WTC11 (cell line): ENCODE data around the gene GHRHR. TPM values are rescaled to one million over a fixed set of nuclear protein-coding genes. Genes with fewer than 3 reads are reported as not detected.

ENCODE experiments used
- ATAC-seq: fragments of 200-7000 bp; cut with Tn5 transposase; 2 replicates; pipeline ENCODE4 v1.10.0; 2021; ENCODE audit warnings: mild to moderate bottlenecking, moderate library complexity
- CTCF ChIA-PET: fragments of 300-600 bp; sonication (Branson Sonifier 250); formaldehyde crosslinking; loops from one replicate; lab custom pipeline; 2021; ENCODE audit warnings: antibody characterized with exemption; lab: Charles Lee
- POLR2A ChIA-PET: fragments of 350-600 bp; sonication (Branson Sonifier 250); formaldehyde crosslinking; loops from one replicate; lab custom pipeline; 2021; ENCODE audit warnings: antibody characterized with exemption; lab: Charles Lee
- DNase-seq: peaks from one replicate; pipeline ENCODE4 v3.0.0; 2021; ENCODE audit warnings: low spot score
- H3K27ac Mint-ChIP-seq: 2 replicates; pipeline ENCODE4 v1.8.0; 2021; ENCODE audit warnings: mixed read lengths
- H3K27me3 Mint-ChIP-seq: 2 replicates; pipeline ENCODE4 v1.8.0; 2021; ENCODE audit warnings: low read depth, mild to moderate bottlenecking, moderate library complexity, mixed read lengths
- H3K36me3 Mint-ChIP-seq: 2 replicates; pipeline ENCODE4 v1.8.0; 2021; ENCODE audit warnings: mixed read lengths
- H3K4me1 Mint-ChIP-seq: 2 replicates; pipeline ENCODE4 v1.8.0; 2022; ENCODE audit warnings: mixed read lengths
- H3K4me3 Mint-ChIP-seq: 2 replicates; pipeline ENCODE4 v1.8.0; 2021; ENCODE audit warnings: mild to moderate bottlenecking, moderate library complexity, mixed read lengths
- H3K9me3 Mint-ChIP-seq: 2 replicates; pipeline ENCODE4 v1.8.0; 2021; ENCODE audit warnings: mixed read lengths
- ESRRA ChIP-seq: sonication (generic); formaldehyde crosslinking; IDR thresholded peaks from 2 replicates; pipeline ENCODE4 v1.8.1; 2022; ENCODE audit warnings: mild to moderate bottlenecking, missing genetic modification reagents, borderline replicate concordance
- FOXK1 ChIP-seq: sonication (generic); formaldehyde crosslinking; IDR thresholded peaks from 2 replicates; pipeline ENCODE4 v1.8.0; 2022; ENCODE audit warnings: mild to moderate bottlenecking, moderate library complexity, missing genetic modification reagents
- FOXP1 ChIP-seq: sonication (generic); formaldehyde crosslinking; IDR thresholded peaks from 2 replicates; pipeline ENCODE4 v1.8.0; 2022; ENCODE audit warnings: missing genetic modification reagents, mild to moderate bottlenecking, moderate library complexity, borderline replicate concordance
- GABPB1 ChIP-seq: sonication (generic); formaldehyde crosslinking; IDR thresholded peaks from 2 replicates; pipeline ENCODE4 v1.8.1; 2023; ENCODE audit warnings: mild to moderate bottlenecking, missing genetic modification reagents
- GRHL2 ChIP-seq: fragments of 250-450 bp; sonication (Bioruptor Pico); IDR thresholded peaks from 2 replicates; pipeline ENCODE4 v1.8.0; 2022; ENCODE audit warnings: mild to moderate bottlenecking, moderate library complexity; ENCODE audit not compliant: insufficient replicate concordance, severe bottlenecking
- MXD4 ChIP-seq: fragments of 250-450 bp; sonication (Bioruptor Pico); IDR thresholded peaks from 2 replicates; pipeline ENCODE4 v1.8.0; 2021; ENCODE audit warnings: mild to moderate bottlenecking, moderate library complexity, borderline replicate concordance
- NFYB ChIP-seq: sonication (generic); formaldehyde crosslinking; conservative IDR thresholded peaks from 2 replicates; pipeline ENCODE4 v1.8.0; 2022; ENCODE audit warnings: low read depth, missing genetic modification reagents
- PRRX2 ChIP-seq: fragments of 250-450 bp; sonication (Bioruptor Pico); IDR thresholded peaks from 2 replicates; pipeline ENCODE4 v1.8.0; 2021; ENCODE audit warnings: mild to moderate bottlenecking
- RORB ChIP-seq: fragments of 250-450 bp; sonication (Bioruptor Pico); IDR thresholded peaks from 2 replicates; pipeline ENCODE4 v1.9.0; 2021; ENCODE audit warnings: mild to moderate bottlenecking
- TEAD1 ChIP-seq: sonication (generic); formaldehyde crosslinking; IDR thresholded peaks from 2 replicates; pipeline ENCODE4 v1.8.0; 2022; ENCODE audit warnings: mild to moderate bottlenecking, missing genetic modification reagents
- ZNF219 ChIP-seq: sonication (generic); formaldehyde crosslinking; IDR thresholded peaks from 2 replicates; pipeline ENCODE4 v1.8.0; 2023; ENCODE audit warnings: missing genetic modification reagents, mild to moderate bottlenecking, borderline replicate concordance
- total RNA-seq: library from RNA; stranded (reverse); gene quantifications from 3 replicates; pipeline ENCODE4 v1.2.3, GENCODE V29; 2021
- TF ChIP-seq, protein P1 (sequence below): sonication (generic); formaldehyde crosslinking; IDR thresholded peaks from 2 replicates; pipeline ENCODE4 v1.8.1; 2023; ENCODE audit warnings: mild to moderate bottlenecking, missing genetic modification reagents
- TF ChIP-seq, protein P2 (sequence below): sonication (generic); formaldehyde crosslinking; IDR thresholded peaks from 2 replicates; pipeline ENCODE4 v1.8.1; 2022; ENCODE audit warnings: low read depth, missing genetic modification reagents, borderline replicate concordance
- TF ChIP-seq, protein P3 (sequence below): sonication (generic); formaldehyde crosslinking; IDR thresholded peaks from 2 replicates; pipeline ENCODE4 v1.8.0; 2023; ENCODE audit warnings: missing genetic modification reagents, mild to moderate bottlenecking, borderline replicate concordance
- TF ChIP-seq, protein P4 (sequence below): sonication (generic); formaldehyde crosslinking; IDR thresholded peaks from 2 replicates; pipeline ENCODE4 v1.8.0; 2022; ENCODE audit warnings: mild to moderate bottlenecking, missing genetic modification reagents
- TF ChIP-seq, protein P5 (sequence below): fragments of 250-450 bp; sonication (Bioruptor Pico); IDR thresholded peaks from 2 replicates; pipeline ENCODE4 v1.8.0; 2021; ENCODE audit warnings: mild to moderate bottlenecking
- TF ChIP-seq, protein P6 (sequence below): sonication (generic); formaldehyde crosslinking; IDR thresholded peaks from 2 replicates; pipeline ENCODE4 v1.8.0; 2022; ENCODE audit warnings: mild to moderate bottlenecking, missing genetic modification reagents

GHRHR gene
- total RNA-seq, 1 experiment from 2014 or later, result 5.0 TPM

DNA sequence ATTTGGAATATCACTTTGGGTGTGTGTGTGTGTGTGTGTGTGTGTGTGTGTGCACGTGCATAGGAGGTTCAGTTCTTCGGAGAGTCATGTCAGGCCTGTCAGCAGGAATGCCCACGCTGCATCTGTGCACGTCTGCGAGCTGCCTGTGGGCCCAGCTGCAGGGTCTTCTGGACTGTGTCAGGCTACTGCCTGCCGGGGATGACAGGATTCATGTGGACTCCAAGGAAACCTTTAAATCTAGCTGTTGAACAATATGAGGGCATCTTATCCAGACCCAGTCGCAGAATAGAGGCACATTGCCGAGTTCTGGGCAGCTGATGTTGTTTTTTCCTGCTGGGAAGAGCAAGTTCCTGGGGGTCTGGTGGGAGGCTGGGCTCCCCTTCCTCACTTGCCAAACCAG, 33.1 kb upstream of the GHRHR start (continued):
- TF ChIP-seq, protein P1, sequence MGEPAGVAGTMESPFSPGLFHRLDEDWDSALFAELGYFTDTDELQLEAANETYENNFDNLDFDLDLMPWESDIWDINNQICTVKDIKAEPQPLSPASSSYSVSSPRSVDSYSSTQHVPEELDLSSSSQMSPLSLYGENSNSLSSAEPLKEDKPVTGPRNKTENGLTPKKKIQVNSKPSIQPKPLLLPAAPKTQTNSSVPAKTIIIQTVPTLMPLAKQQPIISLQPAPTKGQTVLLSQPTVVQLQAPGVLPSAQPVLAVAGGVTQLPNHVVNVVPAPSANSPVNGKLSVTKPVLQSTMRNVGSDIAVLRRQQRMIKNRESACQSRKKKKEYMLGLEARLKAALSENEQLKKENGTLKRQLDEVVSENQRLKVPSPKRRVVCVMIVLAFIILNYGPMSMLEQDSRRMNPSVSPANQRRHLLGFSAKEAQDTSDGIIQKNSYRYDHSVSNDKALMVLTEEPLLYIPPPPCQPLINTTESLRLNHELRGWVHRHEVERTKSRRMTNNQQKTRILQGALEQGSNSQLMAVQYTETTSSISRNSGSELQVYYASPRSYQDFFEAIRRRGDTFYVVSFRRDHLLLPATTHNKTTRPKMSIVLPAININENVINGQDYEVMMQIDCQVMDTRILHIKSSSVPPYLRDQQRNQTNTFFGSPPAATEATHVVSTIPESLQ (CRISPR knock-in tag), result no peak
- TF ChIP-seq TEAD1 (CRISPR knock-in tag) (no peak), GABPB1 (CRISPR knock-in tag) (no peak)

DNA sequence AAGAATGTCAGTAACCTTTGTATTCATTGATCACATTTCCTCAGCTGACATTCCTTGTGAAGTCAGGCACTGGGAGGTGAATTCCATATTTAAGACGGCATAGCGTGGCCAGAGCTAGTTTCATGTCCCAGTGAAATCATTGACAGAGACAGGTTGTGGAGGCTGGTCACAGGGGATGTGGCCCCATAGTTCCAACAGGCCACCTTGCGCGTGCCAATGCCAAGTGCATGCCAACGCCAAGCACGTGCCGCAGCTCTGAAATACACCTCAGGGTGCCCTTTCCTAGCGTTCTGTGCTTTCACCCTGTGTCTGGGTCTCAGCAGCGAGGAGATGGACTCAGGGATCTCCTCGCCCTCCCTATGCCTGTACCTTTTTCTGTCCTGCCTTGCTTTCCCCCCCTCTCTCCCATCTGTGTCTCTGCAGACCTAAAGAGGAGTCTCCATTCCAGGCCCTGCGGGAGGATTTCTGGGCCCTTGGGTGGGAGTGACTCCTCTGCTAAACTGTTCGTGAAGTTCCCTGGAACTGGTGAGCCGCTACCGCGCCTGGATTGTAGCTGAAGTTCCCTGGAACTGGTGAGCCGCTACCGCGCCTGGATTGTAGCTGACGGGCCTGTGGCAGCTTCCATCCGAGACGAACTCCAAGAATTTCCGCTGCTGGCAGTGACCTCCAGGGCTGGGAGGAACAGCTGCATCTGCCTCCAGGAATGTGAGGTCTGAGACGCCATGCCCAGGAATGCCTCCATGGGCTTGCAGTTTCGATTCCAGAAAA, 32.4 kb upstream of the GHRHR start:
- ChIA-PET POLR2A (no interaction called here), CTCF (interaction anchor here (0.6 to 2.8 kb wide), 7 partner anchors 7 to 442 kb away, joined by 3 to 19 read pairs (median 5); no protein-coding TSS in a partner anchor)
- Mint-ChIP-seq H3K36me3 (no peaks in the 10 kb centered on the region), H3K9me3 (peaks cover 13% of the 10 kb centered on the region), H3K27me3 (peaks cover 9% of the 10 kb centered on the region), H3K4me1 (0 out of 2 replicates have a peak, but pooled peaks cover 4% of the 10 kb centered on the region), H3K27ac (no peak overlapping the region), H3K4me3 (no peak overlapping the region)
- no peak for DNase-seq
- no peak; the same call in 1 of the 2 replicates for ATAC-seq
- TF ChIP-seq, protein P2, sequence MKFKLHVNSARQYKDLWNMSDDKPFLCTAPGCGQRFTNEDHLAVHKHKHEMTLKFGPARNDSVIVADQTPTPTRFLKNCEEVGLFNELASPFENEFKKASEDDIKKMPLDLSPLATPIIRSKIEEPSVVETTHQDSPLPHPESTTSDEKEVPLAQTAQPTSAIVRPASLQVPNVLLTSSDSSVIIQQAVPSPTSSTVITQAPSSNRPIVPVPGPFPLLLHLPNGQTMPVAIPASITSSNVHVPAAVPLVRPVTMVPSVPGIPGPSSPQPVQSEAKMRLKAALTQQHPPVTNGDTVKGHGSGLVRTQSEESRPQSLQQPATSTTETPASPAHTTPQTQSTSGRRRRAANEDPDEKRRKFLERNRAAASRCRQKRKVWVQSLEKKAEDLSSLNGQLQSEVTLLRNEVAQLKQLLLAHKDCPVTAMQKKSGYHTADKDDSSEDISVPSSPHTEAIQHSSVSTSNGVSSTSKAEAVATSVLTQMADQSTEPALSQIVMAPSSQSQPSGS, result no peak
- TF ChIP-seq, protein P3, sequence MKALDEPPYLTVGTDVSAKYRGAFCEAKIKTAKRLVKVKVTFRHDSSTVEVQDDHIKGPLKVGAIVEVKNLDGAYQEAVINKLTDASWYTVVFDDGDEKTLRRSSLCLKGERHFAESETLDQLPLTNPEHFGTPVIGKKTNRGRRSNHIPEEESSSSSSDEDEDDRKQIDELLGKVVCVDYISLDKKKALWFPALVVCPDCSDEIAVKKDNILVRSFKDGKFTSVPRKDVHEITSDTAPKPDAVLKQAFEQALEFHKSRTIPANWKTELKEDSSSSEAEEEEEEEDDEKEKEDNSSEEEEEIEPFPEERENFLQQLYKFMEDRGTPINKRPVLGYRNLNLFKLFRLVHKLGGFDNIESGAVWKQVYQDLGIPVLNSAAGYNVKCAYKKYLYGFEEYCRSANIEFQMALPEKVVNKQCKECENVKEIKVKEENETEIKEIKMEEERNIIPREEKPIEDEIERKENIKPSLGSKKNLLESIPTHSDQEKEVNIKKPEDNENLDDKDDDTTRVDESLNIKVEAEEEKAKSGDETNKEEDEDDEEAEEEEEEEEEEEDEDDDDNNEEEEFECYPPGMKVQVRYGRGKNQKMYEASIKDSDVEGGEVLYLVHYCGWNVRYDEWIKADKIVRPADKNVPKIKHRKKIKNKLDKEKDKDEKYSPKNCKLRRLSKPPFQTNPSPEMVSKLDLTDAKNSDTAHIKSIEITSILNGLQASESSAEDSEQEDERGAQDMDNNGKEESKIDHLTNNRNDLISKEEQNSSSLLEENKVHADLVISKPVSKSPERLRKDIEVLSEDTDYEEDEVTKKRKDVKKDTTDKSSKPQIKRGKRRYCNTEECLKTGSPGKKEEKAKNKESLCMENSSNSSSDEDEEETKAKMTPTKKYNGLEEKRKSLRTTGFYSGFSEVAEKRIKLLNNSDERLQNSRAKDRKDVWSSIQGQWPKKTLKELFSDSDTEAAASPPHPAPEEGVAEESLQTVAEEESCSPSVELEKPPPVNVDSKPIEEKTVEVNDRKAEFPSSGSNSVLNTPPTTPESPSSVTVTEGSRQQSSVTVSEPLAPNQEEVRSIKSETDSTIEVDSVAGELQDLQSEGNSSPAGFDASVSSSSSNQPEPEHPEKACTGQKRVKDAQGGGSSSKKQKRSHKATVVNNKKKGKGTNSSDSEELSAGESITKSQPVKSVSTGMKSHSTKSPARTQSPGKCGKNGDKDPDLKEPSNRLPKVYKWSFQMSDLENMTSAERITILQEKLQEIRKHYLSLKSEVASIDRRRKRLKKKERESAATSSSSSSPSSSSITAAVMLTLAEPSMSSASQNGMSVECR (CRISPR knock-in tag), result no peak
- TF ChIP-seq MXD4 (CRISPR knock-in tag), result no peak
- TF ChIP-seq ZNF219 (CRISPR knock-in tag), result no peak
- TF ChIP-seq RORB (CRISPR knock-in tag), result no peak
- TF ChIP-seq, protein P4, sequence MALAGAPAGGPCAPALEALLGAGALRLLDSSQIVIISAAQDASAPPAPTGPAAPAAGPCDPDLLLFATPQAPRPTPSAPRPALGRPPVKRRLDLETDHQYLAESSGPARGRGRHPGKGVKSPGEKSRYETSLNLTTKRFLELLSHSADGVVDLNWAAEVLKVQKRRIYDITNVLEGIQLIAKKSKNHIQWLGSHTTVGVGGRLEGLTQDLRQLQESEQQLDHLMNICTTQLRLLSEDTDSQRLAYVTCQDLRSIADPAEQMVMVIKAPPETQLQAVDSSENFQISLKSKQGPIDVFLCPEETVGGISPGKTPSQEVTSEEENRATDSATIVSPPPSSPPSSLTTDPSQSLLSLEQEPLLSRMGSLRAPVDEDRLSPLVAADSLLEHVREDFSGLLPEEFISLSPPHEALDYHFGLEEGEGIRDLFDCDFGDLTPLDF (CRISPR knock-in tag), result no peak

DNA sequence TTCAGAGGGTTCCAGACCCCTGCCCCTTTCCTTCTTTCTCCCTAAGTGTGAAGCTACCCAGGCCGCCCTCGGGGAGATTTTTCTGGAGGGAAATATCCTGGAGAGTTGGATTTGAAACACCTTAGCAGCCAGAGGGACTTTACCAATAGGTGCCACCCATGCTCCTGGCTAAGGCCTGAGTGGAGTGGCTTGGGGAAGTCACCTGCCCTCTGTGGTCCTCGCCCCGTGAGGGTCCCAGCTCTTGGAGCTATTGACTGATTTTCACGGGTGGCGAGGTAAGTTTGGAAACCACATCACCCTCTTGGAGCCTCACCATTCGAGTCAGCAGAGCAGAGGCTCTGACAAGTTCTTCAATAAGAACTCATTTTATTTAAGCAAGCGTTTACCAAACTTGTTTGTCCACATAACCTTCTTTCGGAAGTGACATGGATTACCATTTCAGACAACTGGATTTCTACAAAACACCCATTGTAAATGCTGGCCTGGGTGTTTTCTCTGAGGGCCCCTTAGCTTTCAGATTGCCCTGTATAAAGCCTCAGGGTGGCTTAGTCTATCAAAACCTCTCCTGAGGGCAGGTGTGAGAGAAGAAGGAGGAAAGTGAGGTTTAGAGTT, 31.7 kb upstream of the GHRHR start:
- Mint-ChIP-seq H3K9me3 (peaks cover 8% of the 10 kb centered on the region), H3K4me3 (no peak overlapping the region), H3K27me3 (peaks cover 9% of the 10 kb centered on the region), H3K36me3 (no peaks in the 10 kb centered on the region), H3K27ac (no peak overlapping the region), H3K4me1 (0 out of 2 replicates have a peak, but pooled peaks cover 4% of the 10 kb centered on the region)
- DNase-seq, result no peak
- POLR2A ChIA-PET, result no interaction called here
- CTCF ChIA-PET, result interaction anchor here (1.0 to 1.7 kb wide), 4 partner anchors 23 to 441 kb away, joined by 3 to 5 read pairs (median 4); no protein-coding TSS in a partner anchor
- no peak for ATAC-seq
- TF ChIP-seq GRHL2 (CRISPR knock-in tag), result no peak
- no peak for TF ChIP-seq RORB (CRISPR knock-in tag)
- TF ChIP-seq, protein P5, sequence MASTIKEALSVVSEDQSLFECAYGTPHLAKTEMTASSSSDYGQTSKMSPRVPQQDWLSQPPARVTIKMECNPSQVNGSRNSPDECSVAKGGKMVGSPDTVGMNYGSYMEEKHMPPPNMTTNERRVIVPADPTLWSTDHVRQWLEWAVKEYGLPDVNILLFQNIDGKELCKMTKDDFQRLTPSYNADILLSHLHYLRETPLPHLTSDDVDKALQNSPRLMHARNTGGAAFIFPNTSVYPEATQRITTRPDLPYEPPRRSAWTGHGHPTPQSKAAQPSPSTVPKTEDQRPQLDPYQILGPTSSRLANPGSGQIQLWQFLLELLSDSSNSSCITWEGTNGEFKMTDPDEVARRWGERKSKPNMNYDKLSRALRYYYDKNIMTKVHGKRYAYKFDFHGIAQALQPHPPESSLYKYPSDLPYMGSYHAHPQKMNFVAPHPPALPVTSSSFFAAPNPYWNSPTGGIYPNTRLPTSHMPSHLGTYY (CRISPR knock-in tag), result no peak
- TF ChIP-seq PRRX2, result no peak
- no peak for TF ChIP-seq FOXK1
- TF ChIP-seq NFYB, result no peak
- no peak for TF ChIP-seq ESRRA
- TF ChIP-seq, protein P6, sequence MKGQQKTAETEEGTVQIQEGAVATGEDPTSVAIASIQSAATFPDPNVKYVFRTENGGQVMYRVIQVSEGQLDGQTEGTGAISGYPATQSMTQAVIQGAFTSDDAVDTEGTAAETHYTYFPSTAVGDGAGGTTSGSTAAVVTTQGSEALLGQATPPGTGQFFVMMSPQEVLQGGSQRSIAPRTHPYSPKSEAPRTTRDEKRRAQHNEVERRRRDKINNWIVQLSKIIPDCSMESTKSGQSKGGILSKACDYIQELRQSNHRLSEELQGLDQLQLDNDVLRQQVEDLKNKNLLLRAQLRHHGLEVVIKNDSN (CRISPR knock-in tag), result no peak
- TF ChIP-seq, protein P2, result no peak
- TF ChIP-seq FOXP1 (CRISPR knock-in tag), result no peak
